ENCODE results near the gene GAS7.

Gene GAS7

DNA sequence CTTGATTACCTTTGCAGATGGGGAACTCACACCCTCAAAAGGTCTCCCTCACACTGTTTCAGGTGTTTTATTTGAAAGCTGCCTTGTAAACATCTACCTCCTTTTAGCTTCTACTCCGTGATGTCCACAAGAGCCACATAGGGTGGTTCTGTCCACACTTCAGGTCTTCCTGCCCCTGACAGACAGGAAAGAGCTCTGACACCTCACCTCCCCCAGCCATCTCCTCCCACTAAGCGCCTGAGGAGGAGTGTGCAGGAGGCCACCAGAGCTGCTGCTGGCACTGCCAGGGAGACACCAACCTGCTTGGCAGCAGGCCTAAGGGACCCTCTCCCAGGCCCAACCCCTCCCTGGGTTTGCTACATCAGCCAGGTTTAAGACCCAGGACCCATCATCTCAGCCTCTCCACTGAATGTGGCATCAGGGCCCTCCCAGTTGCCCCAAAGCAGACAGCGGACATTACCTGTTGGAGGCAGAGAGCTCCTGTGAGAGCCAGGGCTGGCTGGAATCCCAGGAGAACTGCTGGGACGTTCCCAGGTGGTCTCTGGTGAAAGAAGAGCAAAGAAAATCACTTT, 217.0 kb downstream of the GAS7 start:
- DNase-seq (ENCODE audit: low spot score), result no peak

DNA sequence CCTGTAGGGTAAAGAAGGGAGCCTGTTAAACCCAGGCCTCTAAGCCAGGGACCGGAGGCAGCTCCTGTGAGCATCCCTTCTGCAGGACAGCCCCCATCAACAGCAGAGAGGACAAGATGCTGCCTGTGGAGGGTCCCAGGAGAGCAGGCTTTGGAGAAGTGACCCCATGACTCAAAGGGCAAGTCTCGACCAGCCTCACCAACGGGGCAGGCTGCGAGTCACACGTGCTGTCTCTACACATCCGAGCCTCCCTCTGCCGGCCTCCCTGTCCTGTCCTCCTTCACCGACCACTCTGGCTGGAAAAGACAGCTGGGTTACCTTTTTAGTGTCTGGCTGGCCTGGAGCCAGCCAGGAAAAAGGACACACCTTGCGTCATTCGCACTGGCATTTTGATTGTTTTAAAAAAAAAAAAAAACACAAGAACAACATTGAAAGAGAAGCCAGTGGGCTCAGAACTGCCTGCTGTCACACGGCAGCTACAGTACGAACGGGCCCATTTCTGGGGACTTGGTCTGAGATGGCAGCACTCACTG, 218.9 kb downstream of the GAS7 start:
- DNase-seq (ENCODE audit: low spot score), result no peak

DNA sequence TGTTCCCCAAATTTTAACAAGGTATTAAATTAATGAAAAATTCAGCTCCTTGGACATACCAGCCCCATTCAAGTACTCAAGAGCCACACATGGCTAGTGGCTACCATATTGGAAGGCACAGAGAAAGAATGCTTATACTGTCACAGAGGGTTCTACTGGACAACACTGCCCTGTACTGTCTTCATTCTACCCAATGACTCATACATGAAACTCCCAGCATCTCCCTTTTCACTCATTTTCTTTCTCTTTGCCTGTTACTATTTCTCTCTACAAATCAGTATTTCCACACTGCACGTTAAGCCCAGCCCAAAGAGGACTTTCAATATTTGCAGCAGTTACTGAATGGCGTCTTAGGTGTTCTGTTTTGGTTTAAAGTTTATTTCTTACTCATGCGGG, 221.2 kb downstream of the GAS7 start:
- no peak for DNase-seq (ENCODE audit: low spot score)

DNA sequence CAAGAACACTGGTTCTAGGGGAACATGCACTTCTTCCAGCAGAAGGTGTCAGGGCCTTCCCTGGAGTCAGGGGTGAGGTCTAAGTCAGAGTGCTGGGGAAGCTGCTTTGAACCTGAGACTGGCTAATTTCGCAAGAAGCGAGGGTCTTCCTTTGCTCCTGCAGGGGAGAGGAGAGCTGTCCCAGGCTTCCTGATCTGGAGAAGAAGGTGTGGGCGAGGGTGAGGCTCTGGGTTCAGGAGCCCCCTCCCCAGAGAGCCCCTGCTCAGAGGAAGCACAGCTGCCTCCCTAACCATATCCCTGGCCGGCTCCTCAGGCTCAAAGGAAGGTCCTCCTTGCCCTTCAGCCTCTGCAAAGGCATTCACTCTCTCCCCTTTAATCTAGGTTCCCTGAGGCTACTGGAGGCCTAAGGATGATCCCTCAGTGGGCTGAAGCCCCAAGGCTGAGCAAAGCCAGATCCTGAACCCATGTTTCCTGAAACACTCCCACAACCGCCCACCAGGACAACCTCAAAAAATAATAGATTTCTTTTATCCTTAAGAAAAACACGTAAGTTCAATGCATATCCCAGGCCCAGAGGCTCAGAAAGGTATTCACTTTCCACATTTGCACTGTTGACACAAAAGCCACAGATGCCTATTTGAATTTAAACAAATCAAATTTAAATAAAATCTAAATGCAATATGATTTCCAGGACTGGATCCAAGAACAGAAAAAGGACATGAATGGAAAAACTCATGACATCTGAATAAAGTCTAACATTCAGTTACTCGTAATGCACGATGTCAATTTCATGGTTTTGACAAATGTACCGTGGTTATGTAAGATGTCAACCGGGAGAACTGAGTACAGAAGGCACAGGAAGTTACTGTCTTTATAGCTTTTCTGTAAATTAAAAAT, 221.9 kb downstream of the GAS7 start:
- no peak for DNase-seq (ENCODE audit: low spot score)

DNA sequence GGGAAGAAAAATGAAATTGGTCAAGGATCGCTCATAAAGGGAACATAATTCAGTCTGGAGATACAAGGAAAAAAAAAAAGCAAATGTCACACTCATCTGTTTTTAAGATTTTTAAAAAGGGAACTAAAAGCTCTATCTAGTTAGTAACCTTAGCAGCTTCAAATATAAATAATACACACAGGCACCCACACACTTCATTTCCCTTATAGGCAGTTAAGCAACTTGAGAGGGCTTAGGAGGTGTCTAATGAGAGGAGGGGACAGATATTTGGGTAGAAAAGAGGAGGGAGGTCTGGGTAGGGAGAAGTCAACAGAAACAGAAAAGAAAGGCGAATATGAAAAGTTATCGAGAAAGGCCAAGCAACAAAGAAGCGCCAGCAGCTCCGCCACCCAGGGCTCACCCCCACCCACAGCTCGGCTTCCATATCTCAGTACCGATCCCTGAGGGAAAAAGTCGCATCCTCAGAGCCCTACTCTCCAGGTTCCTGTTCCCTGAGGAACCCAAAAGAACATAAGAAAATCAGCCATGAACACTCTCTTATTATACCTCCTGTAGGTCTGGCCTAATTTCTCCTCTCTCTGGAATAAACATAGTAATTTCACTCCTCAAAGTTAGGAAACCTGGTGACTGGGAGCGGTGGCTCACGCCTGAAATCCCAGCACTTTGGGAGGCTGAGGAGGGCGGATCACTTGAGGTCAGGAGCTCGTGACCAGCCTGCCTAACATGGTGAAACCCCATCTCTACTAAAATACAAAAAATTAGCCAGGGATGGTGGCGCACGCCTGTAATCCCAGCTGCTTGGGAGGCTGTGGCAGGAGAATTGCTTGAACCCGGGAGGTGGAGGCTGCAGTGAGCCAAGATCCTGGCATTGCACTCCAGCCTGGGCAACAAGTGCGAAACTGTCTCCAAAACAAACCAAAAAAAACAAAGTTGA, 223.7 kb downstream of the GAS7 start:
- no peak for DNase-seq (ENCODE audit: low spot score)

DNA sequence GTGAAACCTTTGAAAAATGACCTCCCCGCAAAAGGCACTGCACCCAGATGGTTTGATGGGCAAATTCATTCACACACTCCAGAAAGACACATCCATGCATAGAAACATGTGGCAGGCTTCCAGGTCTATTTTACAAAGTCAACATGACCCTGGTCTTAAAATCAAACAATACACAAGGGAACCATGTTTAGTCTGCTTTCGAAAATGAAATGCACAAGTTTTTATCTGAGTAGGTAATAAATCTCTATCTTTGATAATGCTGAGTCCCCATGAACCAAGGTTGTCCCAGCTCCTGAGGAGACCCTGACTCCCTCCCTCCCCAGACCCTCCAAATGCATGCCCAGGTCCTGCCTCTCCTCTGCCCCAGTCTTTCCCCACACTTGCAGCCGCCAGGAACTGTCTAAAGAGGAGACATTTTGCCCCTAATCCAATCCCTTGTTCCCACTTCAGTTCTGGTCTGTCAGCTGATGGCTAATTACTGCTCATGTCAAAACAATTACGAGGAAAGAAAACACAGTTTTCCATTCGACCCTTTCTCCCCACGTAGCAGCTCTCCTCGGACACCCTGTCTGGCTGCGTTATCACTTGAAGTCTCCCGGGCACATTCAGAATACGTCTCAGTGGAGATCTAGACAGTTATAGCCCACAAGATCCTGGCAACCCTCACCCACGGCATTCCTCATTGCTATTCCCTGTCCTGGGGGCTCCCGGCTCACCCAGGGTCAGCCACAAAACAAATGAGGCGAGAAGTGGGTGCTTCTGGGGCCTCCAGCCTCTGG, 224.5 kb downstream of the GAS7 start:
- no peak for DNase-seq (ENCODE audit: low spot score)

DNA sequence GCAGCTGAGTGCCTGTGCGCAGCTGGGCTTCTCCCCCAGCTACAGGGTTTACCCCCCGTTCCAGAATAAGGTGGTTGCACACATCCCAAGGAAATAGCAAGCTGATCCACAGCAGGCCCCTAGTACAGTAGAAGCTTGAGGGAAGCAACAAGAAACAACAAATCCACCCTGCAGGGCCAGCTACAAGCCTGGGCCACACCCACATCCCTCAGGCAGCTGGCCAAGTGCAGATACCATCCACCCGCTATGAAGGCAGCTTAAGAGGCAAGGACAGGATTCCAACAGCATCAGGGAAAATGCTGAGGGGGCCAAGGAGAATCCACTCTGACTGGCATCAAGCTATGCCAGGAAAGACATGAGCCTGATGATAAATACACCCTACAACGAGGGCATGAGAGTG, 226.4 kb downstream of the GAS7 start:
- no peak for DNase-seq (ENCODE audit: low spot score)

DNA sequence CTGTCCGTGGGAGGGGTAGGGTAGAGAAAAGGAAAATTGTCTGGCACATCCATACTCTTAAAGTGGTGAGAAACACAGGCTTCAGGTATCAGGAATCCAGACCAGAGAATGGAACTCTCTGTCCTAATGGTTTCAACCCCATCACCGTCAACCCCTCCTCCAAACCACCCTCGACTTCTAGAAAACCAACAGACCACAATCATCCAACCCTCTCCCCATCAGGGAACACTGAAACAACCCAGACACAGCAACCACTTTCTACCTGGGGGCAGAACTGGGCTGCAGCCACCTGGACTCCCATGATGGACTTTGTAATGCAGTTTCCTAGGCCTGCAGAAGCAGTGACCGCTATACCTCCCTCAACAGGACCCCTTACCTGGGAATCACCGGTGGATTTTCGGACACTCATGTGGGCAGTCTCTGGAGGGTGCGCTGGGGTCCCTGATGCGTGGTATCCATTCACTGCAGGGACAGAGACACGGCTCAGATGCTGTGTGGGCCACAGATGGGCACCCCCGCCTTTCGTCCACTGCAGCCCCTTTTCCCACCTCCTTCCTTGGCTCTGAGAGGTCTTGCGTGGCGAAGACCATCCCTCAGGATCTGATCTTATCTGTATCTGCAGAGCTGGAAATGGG, 229.0 kb downstream of the GAS7 start:
- DNase-seq (ENCODE audit: low spot score), result no peak

DNA sequence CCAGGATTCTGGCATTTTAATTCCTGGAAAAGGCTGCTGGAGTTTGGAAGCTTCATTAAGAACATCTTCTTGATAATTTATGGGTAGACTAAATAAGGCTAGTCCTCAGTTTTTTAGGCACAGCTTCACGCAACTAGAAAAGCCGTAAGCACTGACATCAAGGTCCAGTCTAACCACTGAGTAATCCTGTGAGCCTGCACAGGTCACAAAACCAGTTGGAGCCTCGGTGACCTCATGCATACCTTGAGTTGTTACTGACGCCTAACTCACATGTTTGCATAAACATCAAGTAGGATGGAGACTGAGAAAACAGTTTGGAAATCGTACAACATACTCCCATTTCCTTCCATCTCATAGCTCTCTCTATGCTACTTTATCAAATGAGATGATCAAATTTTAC, 229.5 kb downstream of the GAS7 start:
- no peak for DNase-seq (ENCODE audit: low spot score)

DNA sequence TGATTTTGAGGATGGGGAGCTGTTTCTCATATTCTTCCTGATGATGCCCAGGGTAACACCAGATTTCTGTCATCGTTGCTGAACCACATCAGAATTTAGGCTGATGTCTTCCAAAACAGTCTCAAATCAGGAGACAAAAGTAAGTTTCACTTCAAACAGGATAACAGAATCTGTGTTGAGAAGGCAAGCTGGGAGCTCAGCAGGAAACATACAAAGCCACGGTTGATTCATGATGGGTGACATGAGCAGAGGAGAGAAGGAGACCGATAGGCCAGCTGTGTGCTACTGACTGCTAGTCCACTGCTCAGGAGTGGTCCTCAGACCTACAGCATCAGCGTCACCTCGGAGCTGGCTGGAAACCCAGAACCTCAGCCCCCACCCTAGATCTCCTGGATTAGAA, 230.4 kb downstream of the GAS7 start:
- DNase-seq (ENCODE audit: low spot score), result no peak

DNA sequence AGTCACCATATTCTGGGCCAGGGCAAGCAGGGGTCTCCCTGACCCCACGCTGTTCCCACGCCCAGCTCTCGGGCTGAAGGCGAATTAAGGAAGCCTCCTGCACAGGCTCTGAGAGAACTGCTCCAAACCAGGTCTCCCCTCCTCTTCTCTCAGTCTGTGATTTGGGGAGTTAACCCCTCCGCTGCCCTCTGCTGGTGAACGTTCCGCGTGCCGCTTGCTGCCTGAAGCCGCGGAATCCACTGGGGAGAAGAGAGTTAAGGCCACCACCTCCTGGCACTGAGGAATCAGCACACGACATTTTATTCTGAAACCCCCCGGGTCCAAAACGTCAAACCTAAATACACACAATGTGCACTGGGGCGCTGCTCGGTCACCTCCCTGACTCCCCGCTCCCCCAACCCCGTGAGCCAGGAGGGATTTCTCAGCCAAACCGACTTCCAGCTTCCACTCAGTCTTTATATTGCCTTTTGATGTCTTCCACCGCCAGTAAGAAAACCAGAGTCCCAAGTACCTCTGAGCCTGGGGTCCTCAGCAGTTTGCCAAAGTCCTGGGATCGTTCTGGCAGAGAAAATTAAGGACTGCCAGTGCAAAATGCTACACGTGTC, 238.9 kb downstream of the GAS7 start:
- DNase-seq (ENCODE audit: low spot score), result no peak

DNA sequence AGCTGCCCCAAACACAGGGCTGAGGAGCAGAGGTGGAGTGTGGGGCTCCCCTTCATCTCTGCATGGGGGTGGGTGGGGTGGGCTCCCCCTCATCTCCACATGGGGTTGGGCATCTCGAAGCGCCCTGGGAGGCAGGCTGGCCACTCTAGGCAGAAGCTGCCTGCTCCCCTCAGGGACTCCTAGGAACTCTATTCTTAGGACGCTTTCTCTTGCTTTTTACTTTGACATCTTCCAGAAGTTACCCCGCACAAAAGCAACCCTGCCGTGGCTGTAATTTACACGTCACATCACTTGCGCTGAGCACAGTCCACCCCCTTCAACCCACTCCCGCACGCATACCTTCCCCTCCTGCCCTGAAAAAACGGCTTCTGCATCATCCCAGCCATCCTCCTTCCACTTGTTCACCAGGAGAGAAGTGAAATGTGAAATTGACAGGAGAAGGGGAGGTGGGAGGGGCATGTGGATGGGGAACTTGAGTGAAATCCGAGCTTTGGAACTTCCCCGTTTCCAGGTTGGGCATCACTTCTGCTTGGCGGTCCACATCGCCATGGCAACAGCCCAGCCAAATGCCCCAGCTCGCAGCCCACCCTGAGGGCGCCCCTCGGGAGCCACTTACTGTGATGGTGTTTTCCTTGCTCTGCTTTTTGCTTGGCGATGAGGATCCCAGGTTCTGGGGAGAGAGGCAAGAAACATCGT, 239.7 kb downstream of the GAS7 start:
- no peak for DNase-seq (ENCODE audit: low spot score)

DNA sequence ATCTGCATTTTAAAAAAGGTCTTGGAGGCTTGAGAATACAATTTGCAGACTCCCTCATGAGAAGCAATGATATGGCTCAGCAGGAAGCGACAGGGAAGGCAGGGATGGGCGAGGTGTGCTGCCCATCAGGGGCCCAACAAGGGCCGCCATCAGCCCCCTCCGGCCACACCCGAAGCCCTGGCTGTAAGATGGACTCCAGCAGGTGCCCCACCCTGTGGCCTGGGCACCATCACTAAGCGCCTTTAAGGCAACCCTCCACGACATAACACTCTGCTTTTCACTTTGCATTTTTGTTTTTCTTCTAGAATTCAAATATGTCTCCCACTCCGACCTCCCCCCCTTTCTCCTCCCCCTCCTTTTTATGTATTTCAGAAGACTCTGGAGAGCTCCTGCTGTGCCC, 241.2 kb downstream of the GAS7 start:
- no peak for DNase-seq (ENCODE audit: low spot score)

DNA sequence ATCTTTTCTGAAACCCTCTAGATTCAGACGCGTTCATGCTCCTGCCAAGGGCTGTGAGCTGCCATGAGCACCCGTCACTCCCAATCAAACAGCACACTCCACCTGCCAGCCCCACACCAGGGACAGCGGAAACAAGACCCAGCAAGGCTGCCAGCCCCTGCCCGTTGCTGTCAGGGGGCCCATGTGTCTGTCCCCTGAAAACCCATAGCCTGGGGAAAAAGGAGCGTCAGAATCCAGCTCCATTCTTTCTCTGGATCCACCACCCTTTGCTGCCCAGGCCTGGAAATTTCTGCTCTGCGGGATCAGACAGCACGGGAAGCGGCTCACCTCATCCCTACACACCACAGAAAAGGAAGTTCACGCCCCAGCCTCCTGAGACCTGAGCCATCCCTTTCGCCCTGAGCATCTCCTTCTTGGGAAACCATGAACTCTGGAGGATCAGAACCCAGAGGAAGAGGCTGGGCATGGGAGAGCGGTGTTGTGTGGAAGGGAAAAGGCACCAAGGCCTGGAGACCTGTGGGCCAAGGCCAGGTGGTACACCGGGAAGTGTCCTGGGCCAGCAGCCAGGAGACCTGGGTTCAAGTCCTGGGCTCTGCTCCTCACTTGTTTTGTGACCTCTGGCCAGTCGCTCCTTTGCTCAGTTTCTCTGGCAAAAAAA, 241.8 kb downstream of the GAS7 start:
- no peak for DNase-seq (ENCODE audit: low spot score)

DNA sequence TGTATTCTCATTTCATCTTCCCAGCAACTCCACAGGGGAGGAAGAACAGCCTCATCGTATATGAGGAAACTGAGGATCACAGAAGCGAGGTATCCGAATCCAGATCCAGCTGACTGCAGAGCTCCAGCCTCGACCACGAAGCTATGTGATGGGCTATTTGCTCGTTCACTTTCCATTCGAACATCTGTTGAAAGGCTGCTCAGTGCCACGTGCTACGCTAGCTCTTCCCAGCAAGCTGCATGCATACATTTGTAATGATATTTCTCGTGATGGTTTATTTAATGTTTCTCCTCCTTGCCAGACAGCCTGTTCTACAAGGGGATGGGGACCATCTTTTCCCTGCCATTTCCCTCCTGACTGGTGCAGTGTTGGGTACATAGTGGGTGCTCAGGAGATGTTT, 244.9 kb downstream of the GAS7 start:
- DNase-seq (ENCODE audit: low spot score), result no peak

DNA sequence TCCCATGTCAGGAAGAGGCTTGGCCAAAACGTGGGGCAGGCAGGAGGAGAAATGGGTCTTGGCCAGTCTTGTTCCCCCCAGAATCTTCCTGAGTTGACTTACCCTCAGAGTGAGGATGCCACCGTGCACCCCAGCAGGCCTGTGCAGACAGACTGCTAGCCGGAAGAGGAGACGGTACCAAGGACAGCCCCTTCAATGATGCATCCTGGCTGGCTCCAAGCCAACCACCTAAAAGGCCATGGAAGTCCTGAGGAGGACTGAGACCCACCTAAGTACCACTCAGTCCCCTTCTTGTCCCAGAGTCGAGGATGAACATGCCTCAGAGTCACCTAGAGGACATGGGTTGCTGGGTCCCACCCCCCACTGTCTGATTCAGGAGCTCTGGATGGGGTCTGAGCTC, 246.6 kb downstream of the GAS7 start:
- no peak for DNase-seq (ENCODE audit: low spot score)

DNA sequence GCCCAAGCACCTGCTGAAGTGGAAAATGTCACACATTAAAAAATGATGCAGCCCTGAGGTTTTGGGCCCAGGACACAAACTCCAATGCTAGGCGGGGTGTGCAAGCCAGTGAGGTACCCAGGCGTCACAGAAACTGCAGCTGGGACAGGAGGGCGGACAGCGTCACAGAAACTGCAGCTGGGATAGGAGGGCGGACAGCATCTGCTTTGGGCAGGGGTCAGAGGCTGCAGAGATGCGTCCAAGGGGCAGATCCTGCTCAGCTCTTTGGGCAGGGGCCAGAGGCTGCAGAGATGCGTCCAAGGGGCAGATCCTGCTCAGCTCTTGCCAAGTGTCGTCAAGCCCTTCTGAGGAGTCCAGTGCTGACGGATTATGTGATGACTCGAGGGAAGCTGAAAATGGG, 249.5 kb downstream of the GAS7 start:
- DNase-seq (ENCODE audit: low spot score), result no peak

DNA sequence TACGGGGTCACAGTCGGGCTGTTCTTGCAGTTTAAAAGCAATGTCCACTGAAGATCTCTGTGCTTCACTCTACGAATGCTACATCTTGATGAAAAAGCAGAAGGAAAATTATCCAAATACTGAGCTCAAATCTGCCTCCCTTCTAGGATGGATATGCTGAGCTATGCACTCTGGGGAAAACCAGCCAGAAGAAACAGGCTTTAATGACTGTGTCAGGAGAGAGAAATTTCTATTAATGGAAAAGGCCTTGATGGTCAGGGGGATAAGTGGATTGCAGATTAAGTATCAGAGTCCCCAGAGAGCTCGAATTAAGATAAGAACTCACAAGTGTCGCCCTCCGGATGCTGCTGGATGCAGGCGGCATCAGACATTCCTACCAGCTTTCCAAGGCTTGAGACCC, 253.7 kb downstream of the GAS7 start:
- no peak for DNase-seq (ENCODE audit: low spot score)

DNA sequence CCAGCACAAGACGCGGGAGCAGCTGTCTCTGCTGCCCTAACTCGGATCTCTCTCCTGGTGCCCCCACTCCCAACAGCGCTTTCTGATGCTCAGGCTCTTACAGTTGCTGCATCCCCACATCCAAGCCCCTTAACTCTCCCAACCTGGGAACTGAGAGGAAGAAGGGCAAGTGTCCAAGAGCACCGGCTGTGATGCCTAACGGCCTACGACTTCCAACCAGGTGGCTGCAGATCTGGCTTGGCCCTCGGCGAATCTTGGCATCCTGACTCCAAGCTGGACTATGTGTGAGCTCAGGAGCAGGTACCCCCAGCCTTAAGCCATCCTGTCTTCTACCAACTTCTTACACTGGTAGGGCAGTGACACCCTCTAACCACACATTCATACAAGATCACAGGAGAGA, 255.1 kb downstream of the GAS7 start:
- no peak for DNase-seq (ENCODE audit: low spot score)

DNA sequence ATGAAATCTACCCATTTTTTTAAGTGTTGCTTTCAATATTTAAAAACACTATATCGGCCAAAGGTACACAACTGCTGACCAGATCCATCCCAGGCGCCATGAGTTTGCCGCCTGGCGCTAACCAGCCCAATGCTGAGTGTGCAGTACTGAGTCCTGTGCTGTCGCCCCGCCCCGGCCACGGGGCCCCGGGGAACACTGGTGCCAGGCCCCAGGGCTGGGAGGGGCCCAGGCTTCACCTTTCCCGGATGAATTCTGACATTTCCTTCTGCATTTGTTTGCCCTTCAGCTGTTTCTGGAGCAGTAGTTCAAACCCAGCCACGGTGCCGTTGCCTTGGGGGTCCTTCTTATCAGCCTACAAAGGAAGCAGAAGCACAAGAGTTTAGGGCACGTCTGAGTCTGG, 255.5 kb downstream of the GAS7 start:
- DNase-seq (ENCODE audit: low spot score), result no peak
